SKM-1 (cell line): ENCODE data around the gene MAP7D3.
"Not testable (repeated sequence)": the region's sequence is repeated elsewhere in the genome, so short reads cannot be mapped to it uniquely, and the experiment has no call there.

Experiments
- DNase-seq: peaks from one replicate; lab custom pipeline; 2025; ENCODE audit not compliant: unreplicated experiment; lab: John Stamatoyannopoulos, UW

The MAP7D3 gene

GRCh38 chrX:136185401-136186022 lies 65.7 kb downstream of the MAP7D3 start:
- DNase-seq: no peak

GRCh38 chrX:136183917-136184316 lies 67.3 kb downstream of the MAP7D3 start:
- DNase-seq: no peak

GRCh38 chrX:136183172-136183571 lies 68.0 kb downstream of the MAP7D3 start:
- no peak for DNase-seq

GRCh38 chrX:136182414-136182813 lies 68.8 kb downstream of the MAP7D3 start:
- no peak for DNase-seq

GRCh38 chrX:136179133-136179532 lies 72.1 kb downstream of the MAP7D3 start:
- DNase-seq: no peak

GRCh38 chrX:136176399-136176825 lies 74.8 kb downstream of the MAP7D3 start:
- DNase-seq: no peak

- DNase-seq: no peak
These were observed 79.8 kb downstream of the MAP7D3 start for GRCh38 chrX:136171420-136171819.

GRCh38 chrX:136170139-136170800 lies 80.9 kb downstream of the MAP7D3 start:
- DNase-seq: no peak

GRCh38 chrX:136168929-136169735 lies 82.1 kb downstream of the MAP7D3 start:
- DNase-seq: no peak

- DNase-seq: not testable (repeated sequence)
These were observed 83.2 kb downstream of the MAP7D3 start for GRCh38 chrX:136167989-136168388.

- no peak for DNase-seq
These were observed 84.9 kb downstream of the MAP7D3 start for GRCh38 chrX:136166221-136166855.

- no peak for DNase-seq
These were observed 85.8 kb downstream of the MAP7D3 start for GRCh38 chrX:136165406-136165805.

GRCh38 chrX:136163689-136164088 lies 87.5 kb downstream of the MAP7D3 start:
- DNase-seq: no peak
